Nephron progenitor cell (in vitro differentiated cells): ENCODE measurements around the gene MAP7.

Source experiments
- DNase-seq: peaks from one replicate; pipeline ENCODE4 v3.0.0; 2021
- H3K27ac Mint-ChIP-seq: 2 replicates; pipeline ENCODE4 v1.8.0; 2021; ENCODE audit warnings: mild to moderate bottlenecking, moderate library complexity, mixed read lengths
- H3K27me3 Mint-ChIP-seq: 2 replicates; pipeline ENCODE4 v1.8.0; 2021; ENCODE audit warnings: mild to moderate bottlenecking, low read depth, mixed read lengths; ENCODE audit not compliant: poor library complexity
- H3K36me3 Mint-ChIP-seq: 2 replicates; pipeline ENCODE4 v1.8.0; 2021; ENCODE audit warnings: low read depth, mixed read lengths
- H3K4me1 Mint-ChIP-seq: 2 replicates; pipeline ENCODE4 v1.8.0; 2021; ENCODE audit warnings: mixed read lengths
- H3K4me3 Mint-ChIP-seq: 2 replicates; pipeline ENCODE4 v1.8.0; 2021; ENCODE audit warnings: mild to moderate bottlenecking, moderate library complexity, mixed read lengths
- H3K9me3 Mint-ChIP-seq: 2 replicates; pipeline ENCODE4 v1.8.0; 2021; ENCODE audit warnings: mild to moderate bottlenecking, moderate library complexity, mixed read lengths
- TF ChIP-seq, protein P1 (sequence below): fragments of 200-600 bp; sonication (generic); IDR thresholded peaks from 2 replicates; pipeline ENCODE4 v1.5.0; 2021; ENCODE audit warnings: antibody characterized with exemption

Gene MAP7

GRCh38 chr6:136337121-136337520 lies 213.1 kb downstream of the MAP7 start:
- Mint-ChIP-seq H3K4me3 (no peak overlapping the region), H3K4me1 (peaks cover 12% of the 10 kb centered on the region), H3K27me3 (peaks cover 10% of the 10 kb centered on the region), H3K27ac (no peak overlapping the region), H3K9me3 (no peaks in the 10 kb centered on the region), H3K36me3 (no peaks in the 10 kb centered on the region)
- TF ChIP-seq, protein P1, sequence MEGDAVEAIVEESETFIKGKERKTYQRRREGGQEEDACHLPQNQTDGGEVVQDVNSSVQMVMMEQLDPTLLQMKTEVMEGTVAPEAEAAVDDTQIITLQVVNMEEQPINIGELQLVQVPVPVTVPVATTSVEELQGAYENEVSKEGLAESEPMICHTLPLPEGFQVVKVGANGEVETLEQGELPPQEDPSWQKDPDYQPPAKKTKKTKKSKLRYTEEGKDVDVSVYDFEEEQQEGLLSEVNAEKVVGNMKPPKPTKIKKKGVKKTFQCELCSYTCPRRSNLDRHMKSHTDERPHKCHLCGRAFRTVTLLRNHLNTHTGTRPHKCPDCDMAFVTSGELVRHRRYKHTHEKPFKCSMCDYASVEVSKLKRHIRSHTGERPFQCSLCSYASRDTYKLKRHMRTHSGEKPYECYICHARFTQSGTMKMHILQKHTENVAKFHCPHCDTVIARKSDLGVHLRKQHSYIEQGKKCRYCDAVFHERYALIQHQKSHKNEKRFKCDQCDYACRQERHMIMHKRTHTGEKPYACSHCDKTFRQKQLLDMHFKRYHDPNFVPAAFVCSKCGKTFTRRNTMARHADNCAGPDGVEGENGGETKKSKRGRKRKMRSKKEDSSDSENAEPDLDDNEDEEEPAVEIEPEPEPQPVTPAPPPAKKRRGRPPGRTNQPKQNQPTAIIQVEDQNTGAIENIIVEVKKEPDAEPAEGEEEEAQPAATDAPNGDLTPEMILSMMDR: no peak
- no peak for DNase-seq

GRCh38 chr6:136335736-136336363 lies 214.4 kb downstream of the MAP7 start:
- H3K36me3 Mint-ChIP-seq: no peaks in the 10 kb centered on the region
- H3K9me3 Mint-ChIP-seq: no peaks in the 10 kb centered on the region
- no peak overlapping the region for H3K4me3 Mint-ChIP-seq
- peaks cover 6% of the 10 kb centered on the region for H3K4me1 Mint-ChIP-seq
- peak overlapping the region; percentile 46 for H3K27ac Mint-ChIP-seq
- DNase-seq: no peak
- TF ChIP-seq, protein P1: no peak
- H3K27me3 Mint-ChIP-seq: peaks cover 10% of the 10 kb centered on the region

GRCh38 chr6:136334853-136335252 lies 215.4 kb downstream of the MAP7 start:
- peaks cover 6% of the 10 kb centered on the region for H3K4me1 Mint-ChIP-seq
- H3K36me3 Mint-ChIP-seq: no peaks in the 10 kb centered on the region
- DNase-seq: peak; percentile 13
- H3K9me3 Mint-ChIP-seq: no peaks in the 10 kb centered on the region
- no peak overlapping the region for H3K4me3 Mint-ChIP-seq
- no peak overlapping the region for H3K27ac Mint-ChIP-seq
- TF ChIP-seq, protein P1: peak; percentile 12
- peaks cover 10% of the 10 kb centered on the region for H3K27me3 Mint-ChIP-seq

DNA sequence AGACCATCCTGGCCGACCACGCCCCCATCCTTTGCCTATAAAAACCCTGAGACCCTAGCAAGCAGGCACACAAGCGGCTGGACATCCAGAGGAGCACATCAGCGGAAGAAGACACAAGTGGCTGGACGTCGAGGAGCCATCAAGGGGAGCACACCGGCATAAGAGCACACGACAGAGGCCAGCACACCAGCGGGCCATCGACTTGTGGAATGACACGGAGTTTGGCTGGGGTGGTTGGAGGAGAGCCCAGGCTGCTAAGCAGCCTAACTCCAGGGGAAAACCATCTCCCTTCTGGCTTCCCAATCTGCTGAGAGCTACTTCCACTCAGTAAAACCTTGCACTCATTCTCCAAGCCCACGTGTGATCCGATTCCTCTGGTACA lies 215.8 kb downstream of the MAP7 start:
- Mint-ChIP-seq H3K4me1 (peaks cover 6% of the 10 kb centered on the region), H3K27ac (no peak overlapping the region), H3K9me3 (no peaks in the 10 kb centered on the region), H3K4me3 (no peak overlapping the region), H3K27me3 (peaks cover 10% of the 10 kb centered on the region), H3K36me3 (no peaks in the 10 kb centered on the region)
- DNase-seq: no peak
- TF ChIP-seq, protein P1: no peak

- Mint-ChIP-seq H3K27ac (no peak overlapping the region), H3K27me3 (peaks cover 10% of the 10 kb centered on the region), H3K36me3 (no peaks in the 10 kb centered on the region), H3K4me1 (peaks cover 6% of the 10 kb centered on the region), H3K9me3 (no peaks in the 10 kb centered on the region), H3K4me3 (no peak overlapping the region)
- TF ChIP-seq, protein P1: no peak
- no peak for DNase-seq
These were observed 216.3 kb downstream of the MAP7 start for GRCh38 chr6:136333824-136334464.

DNA sequence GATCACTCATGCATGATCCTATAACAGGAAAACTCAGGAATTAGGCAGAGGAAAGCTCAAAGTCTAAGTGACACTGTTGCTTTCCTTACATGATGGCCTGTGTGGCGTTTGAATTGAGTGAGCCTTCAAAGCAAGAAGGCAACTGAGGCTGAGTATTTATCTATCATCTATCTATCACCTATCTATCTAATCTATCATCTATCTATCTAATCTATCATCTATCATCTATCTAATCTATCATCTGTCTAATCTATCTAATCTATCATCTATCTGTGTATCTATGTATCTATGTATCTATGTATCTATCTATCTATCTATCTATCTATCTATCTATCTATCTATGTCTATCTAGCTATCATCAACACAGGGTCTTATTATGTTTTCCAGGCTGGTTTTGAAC lies 218.8 kb downstream of the MAP7 start:
- Mint-ChIP-seq H3K9me3 (no peaks in the 10 kb centered on the region), H3K27ac (no peak overlapping the region), H3K4me3 (no peak overlapping the region), H3K36me3 (no peaks in the 10 kb centered on the region), H3K27me3 (peaks cover 5% of the 10 kb centered on the region), H3K4me1 (peaks cover 6% of the 10 kb centered on the region)
- TF ChIP-seq, protein P1: no peak
- DNase-seq: no peak
